Measurements from ENCODE around the gene COIL.

The COIL gene

GRCh38 chr17:56903560-56903959, 57.3 kb downstream of the COIL start:
- no peak for DNase-seq

- DNase-seq, result no peak
Observed at GRCh38 chr17:56902348-56902747, 58.5 kb downstream of the COIL start.

- DNase-seq, result no peak
Observed at GRCh38 chr17:56899403-56899802, 61.4 kb downstream of the COIL start.

GRCh38 chr17:56898874-56899273, 62.0 kb downstream of the COIL start:
- no peak for DNase-seq

- no peak for DNase-seq
Observed at GRCh38 chr17:56897646-56898424, 63.0 kb downstream of the COIL start.

- no peak for DNase-seq
Observed at GRCh38 chr17:56896968-56897359, 63.9 kb downstream of the COIL start.

GRCh38 chr17:56896217-56896967, 64.5 kb downstream of the COIL start:
- DNase-seq, result no peak

- no peak for DNase-seq
Observed at GRCh38 chr17:56894859-56895455, 65.9 kb downstream of the COIL start.

- DNase-seq, result no peak
Observed at GRCh38 chr17:56893503-56893902, 67.3 kb downstream of the COIL start.

- DNase-seq, result no peak
Observed at GRCh38 chr17:56892333-56892732, 68.5 kb downstream of the COIL start.

- peak; percentile 36 for DNase-seq
Observed at GRCh38 chr17:56891751-56892150, 69.1 kb downstream of the COIL start.

GRCh38 chr17:56890906-56891674, 69.8 kb downstream of the COIL start:
- no peak for DNase-seq

- DNase-seq, result no peak
Observed at GRCh38 chr17:56890390-56890789, 70.5 kb downstream of the COIL start.

All from hematopoietic multipotent progenitor cell treated with erythropoietin and hydrocortisone succinate and interleukin-3 and kit ligand, for 8 days (in vitro differentiated cells).